ENCODE results near the gene PICALM. TPM values are rescaled to one million over a fixed set of nuclear protein-coding genes. Genes with fewer than 3 reads are reported as not detected.

PICALM gene
- total and polyA plus RNA-seq, 9 of the 15 experiments (the other 6 are each of a cell fraction or from before 2014, with no cell fraction given), result 41.3 to 990 (median 309) TPM

DNA sequence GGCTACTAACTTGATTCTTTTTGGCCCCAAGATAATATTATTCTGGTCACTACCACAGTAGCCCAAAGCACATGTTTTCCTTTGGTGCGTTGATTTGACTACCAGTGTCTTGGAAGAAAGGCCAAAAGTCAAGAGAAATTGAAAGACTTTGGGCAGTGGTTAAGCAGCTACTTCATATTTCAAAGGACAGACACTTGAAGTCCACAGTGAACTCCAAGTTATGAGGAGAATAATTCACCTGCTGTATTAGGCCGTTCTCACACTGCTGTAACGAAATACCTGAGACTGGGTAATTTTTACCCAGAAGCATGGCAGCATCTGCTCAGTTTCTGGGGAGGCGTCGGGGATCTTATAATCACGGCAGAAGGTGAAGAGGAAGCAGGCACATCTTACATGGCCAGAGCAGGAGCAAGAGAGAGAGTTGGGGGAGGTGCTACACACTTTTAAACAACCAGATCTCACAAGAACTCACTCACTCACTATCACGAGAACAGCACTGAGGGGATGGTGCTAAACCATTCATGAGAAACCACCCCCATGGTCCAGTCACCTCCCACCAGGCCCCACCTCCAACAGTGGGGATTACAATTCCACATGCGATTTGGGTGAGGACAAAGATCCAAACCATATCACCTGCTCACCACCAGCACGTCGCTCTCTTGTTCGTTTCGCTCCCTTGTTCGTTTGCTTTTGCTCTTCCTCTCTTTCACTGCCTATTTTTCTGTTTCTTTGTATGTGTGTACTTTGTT is 40.2 kb upstream of the PICALM start (continued):
- TF ChIP-seq, protein P1, sequence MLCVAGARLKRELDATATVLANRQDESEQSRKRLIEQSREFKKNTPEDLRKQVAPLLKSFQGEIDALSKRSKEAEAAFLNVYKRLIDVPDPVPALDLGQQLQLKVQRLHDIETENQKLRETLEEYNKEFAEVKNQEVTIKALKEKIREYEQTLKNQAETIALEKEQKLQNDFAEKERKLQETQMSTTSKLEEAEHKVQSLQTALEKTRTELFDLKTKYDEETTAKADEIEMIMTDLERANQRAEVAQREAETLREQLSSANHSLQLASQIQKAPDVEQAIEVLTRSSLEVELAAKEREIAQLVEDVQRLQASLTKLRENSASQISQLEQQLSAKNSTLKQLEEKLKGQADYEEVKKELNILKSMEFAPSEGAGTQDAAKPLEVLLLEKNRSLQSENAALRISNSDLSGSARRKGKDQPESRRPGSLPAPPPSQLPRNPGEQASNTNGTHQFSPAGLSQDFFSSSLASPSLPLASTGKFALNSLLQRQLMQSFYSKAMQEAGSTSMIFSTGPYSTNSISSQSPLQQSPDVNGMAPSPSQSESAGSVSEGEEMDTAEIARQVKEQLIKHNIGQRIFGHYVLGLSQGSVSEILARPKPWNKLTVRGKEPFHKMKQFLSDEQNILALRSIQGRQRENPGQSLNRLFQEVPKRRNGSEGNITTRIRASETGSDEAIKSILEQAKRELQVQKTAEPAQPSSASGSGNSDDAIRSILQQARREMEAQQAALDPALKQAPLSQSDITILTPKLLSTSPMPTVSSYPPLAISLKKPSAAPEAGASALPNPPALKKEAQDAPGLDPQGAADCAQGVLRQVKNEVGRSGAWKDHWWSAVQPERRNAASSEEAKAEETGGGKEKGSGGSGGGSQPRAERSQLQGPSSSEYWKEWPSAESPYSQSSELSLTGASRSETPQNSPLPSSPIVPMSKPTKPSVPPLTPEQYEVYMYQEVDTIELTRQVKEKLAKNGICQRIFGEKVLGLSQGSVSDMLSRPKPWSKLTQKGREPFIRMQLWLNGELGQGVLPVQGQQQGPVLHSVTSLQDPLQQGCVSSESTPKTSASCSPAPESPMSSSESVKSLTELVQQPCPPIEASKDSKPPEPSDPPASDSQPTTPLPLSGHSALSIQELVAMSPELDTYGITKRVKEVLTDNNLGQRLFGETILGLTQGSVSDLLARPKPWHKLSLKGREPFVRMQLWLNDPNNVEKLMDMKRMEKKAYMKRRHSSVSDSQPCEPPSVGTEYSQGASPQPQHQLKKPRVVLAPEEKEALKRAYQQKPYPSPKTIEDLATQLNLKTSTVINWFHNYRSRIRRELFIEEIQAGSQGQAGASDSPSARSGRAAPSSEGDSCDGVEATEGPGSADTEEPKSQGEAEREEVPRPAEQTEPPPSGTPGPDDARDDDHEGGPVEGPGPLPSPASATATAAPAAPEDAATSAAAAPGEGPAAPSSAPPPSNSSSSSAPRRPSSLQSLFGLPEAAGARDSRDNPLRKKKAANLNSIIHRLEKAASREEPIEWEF (CRISPR knock-in tag; IDR thresholded peaks at IDR 0.05), result no peak
- TF ChIP-seq, protein P2, sequence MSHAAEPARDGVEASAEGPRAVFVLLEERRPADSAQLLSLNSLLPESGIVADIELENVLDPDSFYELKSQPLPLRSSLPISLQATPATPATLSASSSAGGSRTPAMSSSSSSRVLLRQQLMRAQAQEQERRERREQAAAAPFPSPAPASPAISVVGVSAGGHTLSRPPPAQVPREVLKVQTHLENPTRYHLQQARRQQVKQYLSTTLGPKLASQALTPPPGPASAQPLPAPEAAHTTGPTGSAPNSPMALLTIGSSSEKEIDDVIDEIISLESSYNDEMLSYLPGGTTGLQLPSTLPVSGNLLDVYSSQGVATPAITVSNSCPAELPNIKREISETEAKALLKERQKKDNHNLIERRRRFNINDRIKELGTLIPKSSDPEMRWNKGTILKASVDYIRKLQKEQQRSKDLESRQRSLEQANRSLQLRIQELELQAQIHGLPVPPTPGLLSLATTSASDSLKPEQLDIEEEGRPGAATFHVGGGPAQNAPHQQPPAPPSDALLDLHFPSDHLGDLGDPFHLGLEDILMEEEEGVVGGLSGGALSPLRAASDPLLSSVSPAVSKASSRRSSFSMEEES (CRISPR knock-in tag; IDR thresholded peaks at IDR 0.05), result no peak
- TF ChIP-seq, protein P3, sequence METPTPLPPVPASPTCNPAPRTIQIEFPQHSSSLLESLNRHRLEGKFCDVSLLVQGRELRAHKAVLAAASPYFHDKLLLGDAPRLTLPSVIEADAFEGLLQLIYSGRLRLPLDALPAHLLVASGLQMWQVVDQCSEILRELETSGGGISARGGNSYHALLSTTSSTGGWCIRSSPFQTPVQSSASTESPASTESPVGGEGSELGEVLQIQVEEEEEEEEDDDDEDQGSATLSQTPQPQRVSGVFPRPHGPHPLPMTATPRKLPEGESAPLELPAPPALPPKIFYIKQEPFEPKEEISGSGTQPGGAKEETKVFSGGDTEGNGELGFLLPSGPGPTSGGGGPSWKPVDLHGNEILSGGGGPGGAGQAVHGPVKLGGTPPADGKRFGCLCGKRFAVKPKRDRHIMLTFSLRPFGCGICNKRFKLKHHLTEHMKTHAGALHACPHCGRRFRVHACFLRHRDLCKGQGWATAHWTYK (CRISPR knock-in tag; IDR thresholded peaks at IDR 0.05), result no peak
- TF ChIP-seq PYGO2 (tag; IDR thresholded peaks at IDR 0.05) (no peak), SOX6 (IDR thresholded peaks at IDR 0.05) (peak; percentile 60), CXXC5 (CRISPR knock-in tag; IDR thresholded peaks at IDR 0.05) (no peak), HDAC3 (IDR thresholded peaks at IDR 0.05; ENCODE audit: borderline replicate concordance, partially characterized antibody) (no peak)

Data from K562 (cell line).